HG03575 (cell line): Measurements from ENCODE around the gene DLD.
"Not testable (repeated sequence)": the region's sequence is repeated elsewhere in the genome, so short reads cannot be mapped to it uniquely, and the experiment has no call there.

Experiments
- ATAC-seq: cut with Tn5 transposase; IDR thresholded peaks from one replicate; pipeline ENCODE4 v1.9.1; 2021; ENCODE audit not compliant: unreplicated experiment, insufficient number of reproducible peaks, low FRiP score; ENCODE audit errors: extremely low read depth

The DLD gene

GRCh38 chr7:107909445-107909844 is 18.5 kb downstream of the DLD start:
- ATAC-seq = no peak

- no peak for ATAC-seq
These were observed 21.0 kb downstream of the DLD start for GRCh38 chr7:107911981-107912380.

GRCh38 chr7:107913851-107914250 is 22.9 kb downstream of the DLD start:
- no peak for ATAC-seq

- ATAC-seq = no peak
These were observed 23.8 kb downstream of the DLD start for GRCh38 chr7:107914831-107915230.

- no peak for ATAC-seq
These were observed 24.6 kb downstream of the DLD start for GRCh38 chr7:107915541-107915940.

- no peak for ATAC-seq
These were observed 27.0 kb downstream of the DLD start for GRCh38 chr7:107917763-107918651.

- ATAC-seq = no peak
These were observed 28.0 kb downstream of the DLD start for GRCh38 chr7:107918948-107919347.

GRCh38 chr7:107920048-107920772 is 29.2 kb downstream of the DLD start:
- ATAC-seq = no peak

GRCh38 chr7:107921826-107922225 is 30.8 kb downstream of the DLD start:
- ATAC-seq = not testable (repeated sequence)

GRCh38 chr7:107922886-107923285 is 31.9 kb downstream of the DLD start:
- no peak for ATAC-seq

GRCh38 chr7:107924841-107925504 is 34.0 kb downstream of the DLD start:
- ATAC-seq = peak; percentile 68

GRCh38 chr7:107926481-107926880 is 35.5 kb downstream of the DLD start:
- no peak for ATAC-seq

- ATAC-seq = no peak
These were observed 40.9 kb downstream of the DLD start for GRCh38 chr7:107931740-107932515.

- no peak for ATAC-seq
These were observed 41.8 kb downstream of the DLD start for GRCh38 chr7:107932805-107933204.

- ATAC-seq = no peak
These were observed 42.5 kb downstream of the DLD start for GRCh38 chr7:107933386-107934013.

- ATAC-seq = no peak
These were observed 44.2 kb downstream of the DLD start for GRCh38 chr7:107934991-107935770.

GRCh38 chr7:107936312-107936711 is 45.3 kb downstream of the DLD start:
- ATAC-seq = no peak

- no peak for ATAC-seq
These were observed 46.5 kb downstream of the DLD start for GRCh38 chr7:107937531-107937930.
